Measurements from ENCODE around the gene ART4.

- TF ChIP-seq CTCF (IDR thresholded peaks at IDR 0.05) (no peak), POLR2A (IDR thresholded peaks at IDR 0.05) (no peak)
Measured at GRCh38 chr12:14826491-14826890, 16.8 kb downstream of the ART4 start.
